IMR-90 (cell line): ENCODE measurements around the gene DDX19B. TPM values are rescaled to one million over a fixed set of nuclear protein-coding genes. Genes with fewer than 3 reads are reported as not detected.
"Not testable (repeated sequence)": the region's sequence is repeated elsewhere in the genome, so short reads cannot be mapped to it uniquely, and the experiment has no call there.

Experiments
- ATAC-seq: fragments of 200-7000 bp; cut with Tn5 transposase; 2 replicates; pipeline ENCODE4 v1.9.1; 2020; ENCODE audit warnings: low read depth, mild to moderate bottlenecking, moderate library complexity
- BruUV-seq: library from RNA; stranded (reverse); fragments of 400-500 nt; replicated peaks from 2 replicates; lab custom pipeline; 2021; lab: Mats Ljungman, UMichigan
- CTCF ChIA-PET: fragments of 300-600 bp; formaldehyde crosslinking; extraction: SDS; loops from one replicate; lab custom pipeline; 2021; ENCODE audit warnings: antibody characterized with exemption; lab: Yijun Ruan, JAX
- POLR2A ChIA-PET: fragments of 300-600 bp; sonication (Branson Sonifier 250); formaldehyde crosslinking; loops from one replicate; lab custom pipeline; 2022; ENCODE audit warnings: antibody characterized with exemption; ENCODE audit not compliant: unreplicated experiment; lab: Charles Lee
- DNase-seq: peaks from one replicate; pipeline ENCODE4 v3.0.0; 2013
- H2AFZ ChIP-seq: replicated peaks from 2 replicates; pipeline ENCODE3; 2013; ENCODE audit warnings: low read length, mild to moderate bottlenecking; ENCODE audit not compliant: poor library complexity
- H2AK5ac ChIP-seq: 2 replicates; pipeline ENCODE4 v1.6.1; 2013; ENCODE audit warnings: low read depth, low read length, inconsistent platforms
- H2AK9ac ChIP-seq: replicated peaks from 2 replicates; pipeline ENCODE3; 2013; ENCODE audit warnings: mild to moderate bottlenecking, low read depth, low read length, moderate library complexity; ENCODE audit not compliant: poor library complexity
- H2BK120ac ChIP-seq: 2 replicates; pipeline ENCODE4 v1.6.1; 2013; ENCODE audit warnings: low read depth, low read length, inconsistent platforms
- H2BK15ac ChIP-seq: 3 replicates; pipeline ENCODE4 v1.6.1; 2013; ENCODE audit warnings: low read depth, low read length, inconsistent platforms
- H2BK20ac ChIP-seq: 2 replicates; pipeline ENCODE4 v1.6.1; 2013; ENCODE audit warnings: low read depth, mild to moderate bottlenecking, inconsistent platforms, low read length, moderate library complexity
- H2BK5ac ChIP-seq: 2 replicates; pipeline ENCODE4 v1.6.1; 2013; ENCODE audit warnings: mild to moderate bottlenecking, low read depth, low read length, inconsistent platforms; ENCODE audit not compliant: poor library complexity, severe bottlenecking
- H3K14ac ChIP-seq: replicated peaks from 2 replicates; pipeline ENCODE4 v1.6.1; 2013; ENCODE audit warnings: low read depth, low read length, inconsistent platforms
- H3K18ac ChIP-seq: 2 replicates; pipeline ENCODE4 v1.6.1; 2013; ENCODE audit warnings: low read depth, low read length, control low read depth
- H3K23ac ChIP-seq: 2 replicates; pipeline ENCODE4 v1.6.1; 2013; ENCODE audit warnings: low read depth, low read length, inconsistent platforms
- H3K27ac ChIP-seq: 2 replicates; pipeline ENCODE4 v1.5.1; 2013; ENCODE audit warnings: mild to moderate bottlenecking, control low read depth, low read length; ENCODE audit not compliant: insufficient read depth
- H3K27me3 ChIP-seq: 2 replicates; pipeline ENCODE4 v1.6.1; 2013; ENCODE audit warnings: low read length; ENCODE audit not compliant: control insufficient read depth, insufficient read depth
- H3K36me3 ChIP-seq: 2 replicates; pipeline ENCODE4 v1.6.1; 2013; ENCODE audit warnings: low read length, mixed read lengths; ENCODE audit not compliant: control insufficient read depth, insufficient read depth
- H3K4ac ChIP-seq: 2 replicates; pipeline ENCODE4 v1.6.1; 2013; ENCODE audit warnings: low read depth, low read length, inconsistent platforms
- H3K4me1 ChIP-seq: 2 replicates; pipeline ENCODE4 v1.6.1; 2013; ENCODE audit warnings: low read length, mixed read lengths; ENCODE audit not compliant: control insufficient read depth, insufficient read depth
- H3K4me2 ChIP-seq: 2 replicates; pipeline ENCODE4 v1.6.1; 2013; ENCODE audit warnings: low read depth, mild to moderate bottlenecking, control low read depth, low read length, moderate library complexity
- H3K4me3 ChIP-seq: 2 replicates; pipeline ENCODE4 v1.5.1; 2013; ENCODE audit warnings: low read depth, mild to moderate bottlenecking, control low read depth, low read length, moderate library complexity; ENCODE audit not compliant: insufficient read depth
- H3K56ac ChIP-seq: 2 replicates; pipeline ENCODE4 v1.6.1; 2013; ENCODE audit warnings: low read length, inconsistent platforms; ENCODE audit not compliant: insufficient read depth; ENCODE audit errors: extremely low read depth
- H3K79me1 ChIP-seq, 2 experiments: 2 replicates each; pipeline ENCODE4 v1.6.1; 2013; ENCODE audit warnings: low read length in 2 of 2, inconsistent platforms in 1 of 2, low read depth in 1 of 2
- H3K9ac ChIP-seq: 2 replicates; pipeline ENCODE4 v1.6.1; 2013; ENCODE audit warnings: low read depth, low read length, control low read depth
- H3K9me1 ChIP-seq: 2 replicates; pipeline ENCODE4 v1.6.1; 2013; ENCODE audit warnings: low read length, inconsistent platforms; ENCODE audit not compliant: insufficient read depth
- H3K9me3 ChIP-seq: 2 replicates; pipeline ENCODE4 v1.6.1; 2013; ENCODE audit warnings: low read length; ENCODE audit not compliant: control insufficient read depth, insufficient read depth
- H4K20me1 ChIP-seq: 2 replicates; pipeline ENCODE4 v1.6.1; 2013; ENCODE audit warnings: low read length, inconsistent platforms; ENCODE audit not compliant: insufficient read depth
- H4K5ac ChIP-seq: 2 replicates; pipeline ENCODE4 v1.6.1; 2013; ENCODE audit warnings: mild to moderate bottlenecking, low read depth, low read length, control low read depth
- H4K8ac ChIP-seq, 2 experiments: 2 replicates each; pipeline ENCODE4 v1.6.1; 2013; ENCODE audit warnings: low read depth in 2 of 2, low read length in 2 of 2, control low read depth in 1 of 2, inconsistent platforms in 1 of 2
- H4K91ac ChIP-seq: 2 replicates; pipeline ENCODE4 v1.6.1; 2013; ENCODE audit warnings: low read depth, low read length, inconsistent platforms; ENCODE audit not compliant: insufficient read depth
- RAD21 ChIP-seq: IDR thresholded peaks from 2 replicates; pipeline ENCODE4 v1.6.1; 2012; ENCODE audit warnings: low read length, improper control_type of control experiment
- SMC3 ChIP-seq: fragments of 150-350 bp; IDR thresholded peaks from 2 replicates; pipeline ENCODE4 v1.6.1; 2016; ENCODE audit warnings: low read depth, mild to moderate bottlenecking, antibody characterized with exemption, low read length, moderate library complexity
- WGBS, 2 experiments: methylation state at CpG; one replicate each; pipeline versions ENCODE4 v1.1.5 to v1.1.7; 2013; ENCODE audit warnings: missing lambda C conversion rate in 2 of 2; ENCODE audit not compliant: insufficient read length in 1 of 2; ENCODE audit errors: extremely low coverage in 2 of 2; 5-methylcytosine and 5-hydroxymethylcytosine counted together
- dilution Hi-C: fragments of 300-500 bp; cut with HindIII; formaldehyde crosslinking; loops from one replicate; pipeline ENCODE4 v1.14.3; 2018; ENCODE audit warnings: low sequenced_read_pairs; ENCODE audit not compliant: unreplicated experiment
- in situ Hi-C: fragments of 300-500 bp; cut with MboI; formaldehyde crosslinking; loops from 3 replicates; pipeline ENCODE4 v1.14.3; 2019; ENCODE audit warnings: low sequenced_read_pairs, inconsistent platforms, mixed read lengths
- intact Hi-C: fragments of 100-400 bp; cut with micrococcal nuclease; formaldehyde crosslinking; loops from 2 replicates; pipeline ENCODE4 v1.10.0; 2022
- polyA plus RNA-seq, 3 experiments: library from polyadenylated mRNA; depleted of rRNA; stranded (reverse); fragments of >200 nt; gene quantifications; 2 replicates each; pipeline ENCODE4 v1.2.3, GENCODE V29; 2012; ENCODE audit warnings: low replicate concordance in 1 of 3
- total RNA-seq: library from RNA; depleted of rRNA; stranded (reverse); fragments of >200 nt; gene quantifications from 2 replicates; pipeline ENCODE4 v1.2.3, GENCODE V29; 2012
- TF ChIP-seq, protein P1 (sequence below): conservative IDR thresholded peaks from 2 replicates; pipeline ENCODE4 v1.5.1; 2012; ENCODE audit warnings: mild to moderate bottlenecking, low read depth, low read length, improper control_type of control experiment

DDX19B gene
- total and polyA plus RNA-seq, 2 of the 4 experiments (the other 2 are of a cell fraction): 33.3 to 41.0 TPM

DNA sequence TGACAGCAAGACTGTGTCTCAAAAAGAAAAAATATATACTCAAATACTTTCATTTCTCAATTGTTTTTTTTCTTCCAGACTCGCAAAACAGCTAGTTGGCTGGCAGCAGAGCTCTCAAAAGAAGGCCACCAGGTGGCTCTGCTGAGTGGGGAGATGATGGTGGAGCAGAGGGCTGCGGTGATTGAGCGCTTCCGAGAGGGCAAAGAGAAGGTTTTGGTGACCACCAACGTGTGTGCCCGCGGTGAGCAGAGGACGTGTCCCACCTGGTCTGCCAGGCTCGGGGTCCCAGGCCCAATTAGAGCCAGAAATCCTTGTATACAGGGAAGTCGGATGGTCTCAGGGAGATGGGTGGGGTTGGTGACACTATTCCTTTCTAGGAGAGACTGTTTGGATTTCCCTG is 71.2 kb downstream of the DDX19B start:
- H3K9ac ChIP-seq, H4K5ac ChIP-seq, H4K8ac ChIP-seq, H2AFZ ChIP-seq, POLR2A ChIA-PET, dilution Hi-C loops, H3K9me3 ChIP-seq, H3K27ac ChIP-seq, intact Hi-C loops, H3K79me1 ChIP-seq, H3K9me1 ChIP-seq, H3K4me3 ChIP-seq, H2BK20ac ChIP-seq, H3K14ac ChIP-seq, BruUV-seq, H2AK9ac ChIP-seq, H2BK5ac ChIP-seq, H3K27me3 ChIP-seq, H3K56ac ChIP-seq, H3K18ac ChIP-seq, H3K4me1 ChIP-seq, H3K4me2 ChIP-seq, H4K20me1 ChIP-seq, H2AK5ac ChIP-seq, H4K91ac ChIP-seq, H3K4ac ChIP-seq, H2BK15ac ChIP-seq, H2BK120ac ChIP-seq, H3K23ac ChIP-seq: not testable (repeated sequence)
- peaks cover 56% of the 10 kb centered on the region for H3K36me3 ChIP-seq
- DNase-seq (peak; percentile 20), ATAC-seq (peak; percentile 91)
- in situ Hi-C loops: loop anchor here (5.0 kb wide), 1 partner anchor 277 kb away; the partner anchor contains the start of gene IL34
- 70% methylated on average over 9 of the region's 10 CpGs; no CpG with 5 or more reads in 1 of the 2 experiments for WGBS, 2 experiments
- CTCF ChIA-PET: interaction anchor here (0.6 to 1.5 kb wide), 2 partner anchors 77 to 283 kb away, joined by 4 to 9 read pairs; no protein-coding TSS in a partner anchor
- peak; percentile 58 for TF ChIP-seq RAD21
- TF ChIP-seq, protein P1, sequence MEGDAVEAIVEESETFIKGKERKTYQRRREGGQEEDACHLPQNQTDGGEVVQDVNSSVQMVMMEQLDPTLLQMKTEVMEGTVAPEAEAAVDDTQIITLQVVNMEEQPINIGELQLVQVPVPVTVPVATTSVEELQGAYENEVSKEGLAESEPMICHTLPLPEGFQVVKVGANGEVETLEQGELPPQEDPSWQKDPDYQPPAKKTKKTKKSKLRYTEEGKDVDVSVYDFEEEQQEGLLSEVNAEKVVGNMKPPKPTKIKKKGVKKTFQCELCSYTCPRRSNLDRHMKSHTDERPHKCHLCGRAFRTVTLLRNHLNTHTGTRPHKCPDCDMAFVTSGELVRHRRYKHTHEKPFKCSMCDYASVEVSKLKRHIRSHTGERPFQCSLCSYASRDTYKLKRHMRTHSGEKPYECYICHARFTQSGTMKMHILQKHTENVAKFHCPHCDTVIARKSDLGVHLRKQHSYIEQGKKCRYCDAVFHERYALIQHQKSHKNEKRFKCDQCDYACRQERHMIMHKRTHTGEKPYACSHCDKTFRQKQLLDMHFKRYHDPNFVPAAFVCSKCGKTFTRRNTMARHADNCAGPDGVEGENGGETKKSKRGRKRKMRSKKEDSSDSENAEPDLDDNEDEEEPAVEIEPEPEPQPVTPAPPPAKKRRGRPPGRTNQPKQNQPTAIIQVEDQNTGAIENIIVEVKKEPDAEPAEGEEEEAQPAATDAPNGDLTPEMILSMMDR: peak; percentile 50
- TF ChIP-seq SMC3: peak; percentile 74
